IMR-90 (cell line): Measurements from ENCODE around the gene LRIG1. TPM values are rescaled to one million over a fixed set of nuclear protein-coding genes. Genes with fewer than 3 reads are reported as not detected.

Experiments used
- ATAC-seq: fragments of 200-7000 bp; cut with Tn5 transposase; 2 replicates; pipeline ENCODE4 v1.9.1; 2020; ENCODE audit warnings: low read depth, mild to moderate bottlenecking, moderate library complexity
- BruUV-seq: library from RNA; stranded (reverse); fragments of 400-500 nt; replicated peaks from 2 replicates; lab custom pipeline; 2021; lab: Mats Ljungman, UMichigan
- CTCF ChIA-PET: fragments of 300-600 bp; formaldehyde crosslinking; extraction: SDS; loops from one replicate; lab custom pipeline; 2021; ENCODE audit warnings: antibody characterized with exemption; lab: Yijun Ruan, JAX
- POLR2A ChIA-PET: fragments of 300-600 bp; sonication (Branson Sonifier 250); formaldehyde crosslinking; loops from one replicate; lab custom pipeline; 2022; ENCODE audit warnings: antibody characterized with exemption; ENCODE audit not compliant: unreplicated experiment; lab: Charles Lee
- DNase-seq: peaks from one replicate; pipeline ENCODE4 v3.0.0; 2013
- H2AFZ ChIP-seq: replicated peaks from 2 replicates; pipeline ENCODE3; 2013; ENCODE audit warnings: low read length, mild to moderate bottlenecking; ENCODE audit not compliant: poor library complexity
- H2AK5ac ChIP-seq: 2 replicates; pipeline ENCODE4 v1.6.1; 2013; ENCODE audit warnings: low read depth, low read length, inconsistent platforms
- H2AK9ac ChIP-seq: replicated peaks from 2 replicates; pipeline ENCODE3; 2013; ENCODE audit warnings: mild to moderate bottlenecking, low read depth, low read length, moderate library complexity; ENCODE audit not compliant: poor library complexity
- H2BK120ac ChIP-seq: 2 replicates; pipeline ENCODE4 v1.6.1; 2013; ENCODE audit warnings: low read depth, low read length, inconsistent platforms
- H2BK15ac ChIP-seq: 3 replicates; pipeline ENCODE4 v1.6.1; 2013; ENCODE audit warnings: low read depth, low read length, inconsistent platforms
- H2BK20ac ChIP-seq: 2 replicates; pipeline ENCODE4 v1.6.1; 2013; ENCODE audit warnings: low read depth, mild to moderate bottlenecking, inconsistent platforms, low read length, moderate library complexity
- H2BK5ac ChIP-seq: 2 replicates; pipeline ENCODE4 v1.6.1; 2013; ENCODE audit warnings: mild to moderate bottlenecking, low read depth, low read length, inconsistent platforms; ENCODE audit not compliant: poor library complexity, severe bottlenecking
- H3K14ac ChIP-seq: replicated peaks from 2 replicates; pipeline ENCODE4 v1.6.1; 2013; ENCODE audit warnings: low read depth, low read length, inconsistent platforms
- H3K18ac ChIP-seq: 2 replicates; pipeline ENCODE4 v1.6.1; 2013; ENCODE audit warnings: low read depth, low read length, control low read depth
- H3K23ac ChIP-seq: 2 replicates; pipeline ENCODE4 v1.6.1; 2013; ENCODE audit warnings: low read depth, low read length, inconsistent platforms
- H3K27ac ChIP-seq: 2 replicates; pipeline ENCODE4 v1.5.1; 2013; ENCODE audit warnings: mild to moderate bottlenecking, control low read depth, low read length; ENCODE audit not compliant: insufficient read depth
- H3K27me3 ChIP-seq: 2 replicates; pipeline ENCODE4 v1.6.1; 2013; ENCODE audit warnings: low read length; ENCODE audit not compliant: control insufficient read depth, insufficient read depth
- H3K36me3 ChIP-seq: 2 replicates; pipeline ENCODE4 v1.6.1; 2013; ENCODE audit warnings: low read length, mixed read lengths; ENCODE audit not compliant: control insufficient read depth, insufficient read depth
- H3K4ac ChIP-seq: 2 replicates; pipeline ENCODE4 v1.6.1; 2013; ENCODE audit warnings: low read depth, low read length, inconsistent platforms
- H3K4me1 ChIP-seq: 2 replicates; pipeline ENCODE4 v1.6.1; 2013; ENCODE audit warnings: low read length, mixed read lengths; ENCODE audit not compliant: control insufficient read depth, insufficient read depth
- H3K4me2 ChIP-seq: 2 replicates; pipeline ENCODE4 v1.6.1; 2013; ENCODE audit warnings: low read depth, mild to moderate bottlenecking, control low read depth, low read length, moderate library complexity
- H3K4me3 ChIP-seq: 2 replicates; pipeline ENCODE4 v1.5.1; 2013; ENCODE audit warnings: low read depth, mild to moderate bottlenecking, control low read depth, low read length, moderate library complexity; ENCODE audit not compliant: insufficient read depth
- H3K56ac ChIP-seq: 2 replicates; pipeline ENCODE4 v1.6.1; 2013; ENCODE audit warnings: low read length, inconsistent platforms; ENCODE audit not compliant: insufficient read depth; ENCODE audit errors: extremely low read depth
- H3K79me1 ChIP-seq, 2 experiments: 2 replicates each; pipeline ENCODE4 v1.6.1; 2013; ENCODE audit warnings: low read length in 2 of 2, inconsistent platforms in 1 of 2, low read depth in 1 of 2
- H3K9ac ChIP-seq: 2 replicates; pipeline ENCODE4 v1.6.1; 2013; ENCODE audit warnings: low read depth, low read length, control low read depth
- H3K9me1 ChIP-seq: 2 replicates; pipeline ENCODE4 v1.6.1; 2013; ENCODE audit warnings: low read length, inconsistent platforms; ENCODE audit not compliant: insufficient read depth
- H3K9me3 ChIP-seq: 2 replicates; pipeline ENCODE4 v1.6.1; 2013; ENCODE audit warnings: low read length; ENCODE audit not compliant: control insufficient read depth, insufficient read depth
- H4K20me1 ChIP-seq: 2 replicates; pipeline ENCODE4 v1.6.1; 2013; ENCODE audit warnings: low read length, inconsistent platforms; ENCODE audit not compliant: insufficient read depth
- H4K5ac ChIP-seq: 2 replicates; pipeline ENCODE4 v1.6.1; 2013; ENCODE audit warnings: mild to moderate bottlenecking, low read depth, low read length, control low read depth
- H4K8ac ChIP-seq, 2 experiments: 2 replicates each; pipeline ENCODE4 v1.6.1; 2013; ENCODE audit warnings: low read depth in 2 of 2, low read length in 2 of 2, control low read depth in 1 of 2, inconsistent platforms in 1 of 2
- H4K91ac ChIP-seq: 2 replicates; pipeline ENCODE4 v1.6.1; 2013; ENCODE audit warnings: low read depth, low read length, inconsistent platforms; ENCODE audit not compliant: insufficient read depth
- CTCF ChIP-seq: conservative IDR thresholded peaks from 2 replicates; pipeline ENCODE4 v1.5.1; 2012; ENCODE audit warnings: mild to moderate bottlenecking, low read depth, low read length, improper control_type of control experiment
- FOS ChIP-seq: fragments of 150-350 bp; IDR thresholded peaks from 2 replicates; pipeline ENCODE4 v1.6.1; 2016; ENCODE audit warnings: low read depth, low read length
- NFE2L2 ChIP-seq: fragments of 150-350 bp; IDR thresholded peaks from 2 replicates; pipeline ENCODE4 v1.6.1; 2016; ENCODE audit warnings: low read depth, mild to moderate bottlenecking, low read length
- RAD21 ChIP-seq: IDR thresholded peaks from 2 replicates; pipeline ENCODE4 v1.6.1; 2012; ENCODE audit warnings: low read length, improper control_type of control experiment
- RCOR1 ChIP-seq: IDR thresholded peaks from 2 replicates; pipeline ENCODE4 v1.6.1; 2012; ENCODE audit warnings: mild to moderate bottlenecking, low read length, improper control_type of control experiment; ENCODE audit not compliant: insufficient replicate concordance
- RFX5 ChIP-seq: IDR thresholded peaks from 2 replicates; pipeline ENCODE4 v1.8.0; 2012; ENCODE audit warnings: low read depth, mild to moderate bottlenecking, low read length, moderate library complexity
- SMC3 ChIP-seq: fragments of 150-350 bp; IDR thresholded peaks from 2 replicates; pipeline ENCODE4 v1.6.1; 2016; ENCODE audit warnings: low read depth, mild to moderate bottlenecking, antibody characterized with exemption, low read length, moderate library complexity
- USF2 ChIP-seq: fragments of 150-350 bp; IDR thresholded peaks from 2 replicates; pipeline ENCODE4 v1.6.1; 2017; ENCODE audit warnings: mild to moderate bottlenecking, antibody characterized with exemption, low read length, low read depth
- WGBS, 2 experiments: methylation state at CpG; one replicate each; pipeline versions ENCODE4 v1.1.5 to v1.1.7; 2013; ENCODE audit warnings: missing lambda C conversion rate in 2 of 2; ENCODE audit not compliant: insufficient read length in 1 of 2; ENCODE audit errors: extremely low coverage in 2 of 2; 5-methylcytosine and 5-hydroxymethylcytosine counted together
- dilution Hi-C: fragments of 300-500 bp; cut with HindIII; formaldehyde crosslinking; loops from one replicate; pipeline ENCODE4 v1.14.3; 2018; ENCODE audit warnings: low sequenced_read_pairs; ENCODE audit not compliant: unreplicated experiment
- in situ Hi-C: fragments of 300-500 bp; cut with MboI; formaldehyde crosslinking; loops from 3 replicates; pipeline ENCODE4 v1.14.3; 2019; ENCODE audit warnings: low sequenced_read_pairs, inconsistent platforms, mixed read lengths
- intact Hi-C: fragments of 100-400 bp; cut with micrococcal nuclease; formaldehyde crosslinking; loops from 2 replicates; pipeline ENCODE4 v1.10.0; 2022
- polyA plus RNA-seq, 3 experiments: library from polyadenylated mRNA; depleted of rRNA; stranded (reverse); fragments of >200 nt; gene quantifications; 2 replicates each; pipeline ENCODE4 v1.2.3, GENCODE V29; 2012; ENCODE audit warnings: low replicate concordance in 1 of 3
- total RNA-seq: library from RNA; depleted of rRNA; stranded (reverse); fragments of >200 nt; gene quantifications from 2 replicates; pipeline ENCODE4 v1.2.3, GENCODE V29; 2012

The LRIG1 gene
- total and polyA plus RNA-seq, 2 of the 4 experiments (the other 2 are of a cell fraction): 62.8 to 87.8 TPM

- peak overlapping the region; percentile 73 for H3K27ac ChIP-seq
- H3K14ac ChIP-seq: peak overlapping the region; percentile 88
- peak overlapping the region; percentile 30 for H3K4me2 ChIP-seq
- no peak overlapping the region for H3K56ac ChIP-seq
- peaks cover 5% of the 10 kb centered on the region for H4K20me1 ChIP-seq
- H2BK120ac ChIP-seq: peak overlapping the region; percentile 60; the same call in 1 of the 2 replicates
- H3K23ac ChIP-seq: 0 out of 2 replicates have a peak overlapping the region, but pooled peaks have one; percentile 39
- H4K5ac ChIP-seq: peak overlapping the region; percentile 75
- TF ChIP-seq RFX5: no peak
- TF ChIP-seq RAD21: peak; percentile 37; the same call in 1 of the 2 replicates
- peak; percentile 61; the same call in 1 of the 2 replicates for TF ChIP-seq FOS
- TF ChIP-seq CTCF: 0 out of 2 replicates have a peak, but pooled peaks have one; percentile 11
- TF ChIP-seq NFE2L2: peak; percentile 45; the same call in 1 of the 2 replicates
- peak; percentile 15; the same call in 1 of the 2 replicates for TF ChIP-seq SMC3
- TF ChIP-seq RCOR1: peak; percentile 70
- no peak for TF ChIP-seq USF2
- in situ Hi-C loops (loop anchor here (5.0 kb wide), 1 partner anchor 74 kb away; no protein-coding TSS in a partner anchor), dilution Hi-C loops (no loop called here), intact Hi-C loops (no loop called here)
- peak overlapping the region; percentile 2 for H2AFZ ChIP-seq
- POLR2A ChIA-PET: no interaction called here
- H4K91ac ChIP-seq: peak overlapping the region; percentile 66; the same call in 1 of the 2 replicates
- peak overlapping the region; percentile 81 for H2AK9ac ChIP-seq
- H3K9ac ChIP-seq: no peak overlapping the region
- no TSS peak for BruUV-seq
- no peak overlapping the region for H3K4me3 ChIP-seq
- DNase-seq: peak; percentile 96
- H3K9me3 ChIP-seq: peaks cover 5% of the 10 kb centered on the region; the same call in 1 of the 2 replicates
- peak overlapping the region; percentile 92; the same call in 2 of the 3 replicates for H2BK15ac ChIP-seq
- peak overlapping the region; percentile 83; the same call in 1 of the 2 replicates for H3K18ac ChIP-seq
- 0% methylated on average over 1 of the region's 3 CpGs; no CpG with 5 or more reads in 1 of the 2 experiments for WGBS, 2 experiments
- no peaks in the 10 kb centered on the region for H3K36me3 ChIP-seq
- H2AK5ac ChIP-seq: peak overlapping the region; percentile 76
- peak overlapping the region; percentile 62 for H3K4ac ChIP-seq
- peaks cover 10% of the 10 kb centered on the region; the same call in 1 of the 2 replicates for H3K9me1 ChIP-seq
- CTCF ChIA-PET: interaction anchor here (0.5 kb wide), 1 partner anchor 46 kb away, joined by 3 read pairs; no protein-coding TSS in a partner anchor
- H3K79me1 ChIP-seq: peaks cover 34 to 61% of the 10 kb centered on the region in 2 experiments
- H2BK5ac ChIP-seq: peak overlapping the region; percentile 87
- H2BK20ac ChIP-seq: peak overlapping the region; percentile 31
- no peaks in the 10 kb centered on the region for H3K27me3 ChIP-seq
- H4K8ac ChIP-seq: peak overlapping the region in 1 of 2 experiments; percentile 56; a peak in 1 of 4 replicates
- H3K4me1 ChIP-seq: peaks cover 22% of the 10 kb centered on the region
- peak; percentile 92 for ATAC-seq
Measured at GRCh38 chr3:66423791-66424190, 77.0 kb downstream of the LRIG1 start.
